ENCODE results near the gene L1CAM. TPM values are rescaled to one million over a fixed set of nuclear protein-coding genes. Genes with fewer than 3 reads are reported as not detected.

The L1CAM gene
- total and polyA plus RNA-seq, 2 donors (not counting 1 experiment from before 2014, with no cell fraction given) = 9.4 to 19.9 TPM

DNA sequence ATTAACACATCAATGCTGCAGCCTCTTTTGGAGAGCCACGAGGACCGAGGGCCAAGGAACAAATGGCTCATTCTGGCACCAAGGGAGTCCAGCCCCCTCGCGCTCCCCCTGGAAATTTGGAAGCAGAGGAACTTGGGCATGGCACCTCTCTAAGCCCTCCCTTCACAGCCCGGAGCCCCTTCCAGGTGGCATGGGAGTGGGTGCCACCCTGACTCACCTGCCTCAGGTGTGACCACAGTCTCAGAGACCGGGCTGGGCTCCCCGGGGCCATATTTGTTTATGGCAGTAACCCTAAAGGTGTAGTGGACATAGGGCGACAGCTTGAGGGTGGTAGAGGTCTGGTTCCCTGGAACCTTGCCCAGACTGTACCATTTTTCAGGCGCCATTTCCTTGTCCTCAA, 18.8 kb downstream of the L1CAM start:
- no peak overlapping the region for H3K9ac ChIP-seq (ENCODE audit: low read length)
- H3K36me3 ChIP-seq (replicated peaks in 1 of 2; ENCODE audit: control extremely low read depth in 1 of 2, control insufficient read depth in 1 of 2, extremely low read depth in 1 of 2, insufficient read depth in 2 of 2, low read length in 1 of 2) = no peaks in the 10 kb centered on the region
- Mint-ChIP-seq H3K27ac (no peak overlapping the region), H3K9me3 (ENCODE audit: insufficient read depth) (no peaks in the 10 kb centered on the region), H3K4me3 (no peak overlapping the region), H3K27me3 (no peaks in the 10 kb centered on the region), H3K4me1 (no peaks in the 10 kb centered on the region)
- no peak for DNase-seq
- POLR2A ChIA-PET = no interaction called here
- no peaks in the 10 kb centered on the region for H3K27me3 ChIP-seq (replicated peaks in 1 of 4; ENCODE audit: control extremely low read depth in 1 of 4, control insufficient read depth in 3 of 4, insufficient read depth in 4 of 4, low read length in 3 of 4)
- WGBS (ENCODE audit: insufficient coverage) = 88% methylated on average over 3 of the region's 9 CpGs
- H3K9me3 ChIP-seq (ENCODE audit: control extremely low read depth in 1 of 3, control insufficient read depth in 2 of 3, insufficient read depth in 1 of 3, low read length in 2 of 3) = no peaks in the 10 kb centered on the region
- CTCF ChIA-PET = no interaction called here
- no peaks in the 10 kb centered on the region for H3K4me1 ChIP-seq (ENCODE audit: control insufficient read depth in 2 of 2, insufficient read depth in 2 of 2, low read length in 2 of 2)
- no peak for TF ChIP-seq EZH2 (IDR thresholded peaks at IDR 0.05; ENCODE audit: borderline replicate concordance, insufficient read depth, low read depth, low read length, poor library complexity, severe bottlenecking)
- TF ChIP-seq, protein P1, sequence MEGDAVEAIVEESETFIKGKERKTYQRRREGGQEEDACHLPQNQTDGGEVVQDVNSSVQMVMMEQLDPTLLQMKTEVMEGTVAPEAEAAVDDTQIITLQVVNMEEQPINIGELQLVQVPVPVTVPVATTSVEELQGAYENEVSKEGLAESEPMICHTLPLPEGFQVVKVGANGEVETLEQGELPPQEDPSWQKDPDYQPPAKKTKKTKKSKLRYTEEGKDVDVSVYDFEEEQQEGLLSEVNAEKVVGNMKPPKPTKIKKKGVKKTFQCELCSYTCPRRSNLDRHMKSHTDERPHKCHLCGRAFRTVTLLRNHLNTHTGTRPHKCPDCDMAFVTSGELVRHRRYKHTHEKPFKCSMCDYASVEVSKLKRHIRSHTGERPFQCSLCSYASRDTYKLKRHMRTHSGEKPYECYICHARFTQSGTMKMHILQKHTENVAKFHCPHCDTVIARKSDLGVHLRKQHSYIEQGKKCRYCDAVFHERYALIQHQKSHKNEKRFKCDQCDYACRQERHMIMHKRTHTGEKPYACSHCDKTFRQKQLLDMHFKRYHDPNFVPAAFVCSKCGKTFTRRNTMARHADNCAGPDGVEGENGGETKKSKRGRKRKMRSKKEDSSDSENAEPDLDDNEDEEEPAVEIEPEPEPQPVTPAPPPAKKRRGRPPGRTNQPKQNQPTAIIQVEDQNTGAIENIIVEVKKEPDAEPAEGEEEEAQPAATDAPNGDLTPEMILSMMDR (IDR thresholded peaks at IDR 0.05) = no peak
- H2AFZ ChIP-seq (ENCODE audit: insufficient read depth, low read depth, low read length, poor library complexity, severe bottlenecking) = no peak overlapping the region
- intact Hi-C loops (cut with micrococcal nuclease) = no loop called here
- no peak overlapping the region for H3K4me3 ChIP-seq (ENCODE audit: control extremely low read depth in 1 of 5, extremely low read depth in 1 of 5, insufficient read depth in 1 of 5, low read depth in 2 of 5, low read length in 4 of 5)
- H3K27ac ChIP-seq (ENCODE audit: low read length in 2 of 2) = no peak overlapping the region
- H4K20me1 ChIP-seq (ENCODE audit: control insufficient read depth, insufficient read depth, low read length, poor library complexity, severe bottlenecking) = no peaks in the 10 kb centered on the region
- ATAC-seq (ENCODE audit: low read depth) = no peak
- H3K4me2 ChIP-seq (replicated peaks; ENCODE audit: low read depth, low read length, poor library complexity, severe bottlenecking) = no peak overlapping the region
- H3K79me2 ChIP-seq (ENCODE audit: control insufficient read depth, insufficient read depth, low read length) = no peaks in the 10 kb centered on the region

- no peaks in the 10 kb centered on the region for H4K20me1 ChIP-seq (ENCODE audit: control insufficient read depth, insufficient read depth, low read length, poor library complexity, severe bottlenecking)
- ChIA-PET POLR2A (interaction anchor here (0.7 kb wide), 1 partner anchor 662 kb away, joined by 4 read pairs; no protein-coding TSS in a partner anchor), CTCF (no interaction called here)
- H2AFZ ChIP-seq (ENCODE audit: insufficient read depth, low read depth, low read length, poor library complexity, severe bottlenecking) = no peak overlapping the region
- H3K9me3 Mint-ChIP-seq (ENCODE audit: insufficient read depth) = no peaks in the 10 kb centered on the region
- no peaks in the 10 kb centered on the region for H3K4me1 Mint-ChIP-seq
- WGBS (ENCODE audit: insufficient coverage) = 85% methylated on average over 13 of the region's 22 CpGs
- no peaks in the 10 kb centered on the region for H3K9me3 ChIP-seq (ENCODE audit: control extremely low read depth in 1 of 3, control insufficient read depth in 2 of 3, insufficient read depth in 1 of 3, low read length in 2 of 3)
- ATAC-seq (ENCODE audit: low read depth) = no peak
- no peaks in the 10 kb centered on the region for H3K4me1 ChIP-seq (ENCODE audit: control insufficient read depth in 2 of 2, insufficient read depth in 2 of 2, low read length in 2 of 2)
- H3K27me3 Mint-ChIP-seq = no peaks in the 10 kb centered on the region
- H3K4me3 ChIP-seq (ENCODE audit: control extremely low read depth in 1 of 5, extremely low read depth in 1 of 5, insufficient read depth in 1 of 5, low read depth in 2 of 5, low read length in 4 of 5) = no peak overlapping the region
- H3K9ac ChIP-seq (ENCODE audit: low read length) = no peak overlapping the region
- no peaks in the 10 kb centered on the region for H3K79me2 ChIP-seq (ENCODE audit: control insufficient read depth, insufficient read depth, low read length)
- H3K27ac Mint-ChIP-seq = no peak overlapping the region
- H3K36me3 ChIP-seq (replicated peaks in 1 of 2; ENCODE audit: control extremely low read depth in 1 of 2, control insufficient read depth in 1 of 2, extremely low read depth in 1 of 2, insufficient read depth in 2 of 2, low read length in 1 of 2) = no peaks in the 10 kb centered on the region
- no peak overlapping the region for H3K27ac ChIP-seq (ENCODE audit: low read length in 2 of 2)
- no peak for DNase-seq
- intact Hi-C loops (cut with micrococcal nuclease) = no loop called here
- no peaks in the 10 kb centered on the region for H3K27me3 ChIP-seq (replicated peaks in 1 of 4; ENCODE audit: control extremely low read depth in 1 of 4, control insufficient read depth in 3 of 4, insufficient read depth in 4 of 4, low read length in 3 of 4)
- no peak overlapping the region for H3K4me2 ChIP-seq (replicated peaks; ENCODE audit: low read depth, low read length, poor library complexity, severe bottlenecking)
- H3K4me3 Mint-ChIP-seq = no peak overlapping the region
- TF ChIP-seq, protein P1 (IDR thresholded peaks at IDR 0.05) = no peak
- no peak for TF ChIP-seq EZH2 (IDR thresholded peaks at IDR 0.05; ENCODE audit: borderline replicate concordance, insufficient read depth, low read depth, low read length, poor library complexity, severe bottlenecking)
Observed at GRCh38 chrX:153866302-153867019, 19.5 kb downstream of the L1CAM start.
